Left forelimb (tissue), 1 donor: ENCODE data around the gene PDLIM4.
A peak's percentile ranks its signal among the peaks of the same experiment; 100 is the strongest.

Experiments
- DNase-seq: peaks from one replicate; pipeline ENCODE4 v3.0.0-alpha.2; 2018; ENCODE audit warnings: low spot score

The PDLIM4 gene

GRCh38 chr5:132283423-132284043 is 26.0 kb downstream of the PDLIM4 start:
- DNase-seq = peak; percentile 46

- no peak for DNase-seq
Measured at GRCh38 chr5:132289097-132289496, 31.6 kb downstream of the PDLIM4 start.

- no peak for DNase-seq
Measured at GRCh38 chr5:132291026-132291425, 33.5 kb downstream of the PDLIM4 start.

- peak; percentile 92 for DNase-seq
Measured at GRCh38 chr5:132293066-132293991, 35.8 kb downstream of the PDLIM4 start.

- peak; percentile 94 for DNase-seq
Measured at GRCh38 chr5:132293992-132294727, 36.7 kb downstream of the PDLIM4 start, which contains the start of gene SLC22A4. SLC22A4 (plus strand) TSS chr5:132294394; CDS start chr5:132294617, 223 bp downstream.

GRCh38 chr5:132294728-132295504 is 37.4 kb downstream of the PDLIM4 start:
- DNase-seq = no peak

GRCh38 chr5:132295505-132296411 is 38.3 kb downstream of the PDLIM4 start:
- DNase-seq = no peak

GRCh38 chr5:132296412-132297016 is 39.0 kb downstream of the PDLIM4 start:
- DNase-seq = no peak

- DNase-seq = no peak
Measured at GRCh38 chr5:132297211-132297940, 39.9 kb downstream of the PDLIM4 start.

- DNase-seq = no peak
Measured at GRCh38 chr5:132298298-132299212, 41.1 kb downstream of the PDLIM4 start.

- no peak for DNase-seq
Measured at GRCh38 chr5:132299917-132300316, 42.4 kb downstream of the PDLIM4 start.

- DNase-seq = no peak
Measured at GRCh38 chr5:132300577-132301343, 43.3 kb downstream of the PDLIM4 start.

GRCh38 chr5:132301344-132302271 is 44.1 kb downstream of the PDLIM4 start:
- DNase-seq = no peak

- no peak for DNase-seq
Measured at GRCh38 chr5:132302413-132302812, 44.9 kb downstream of the PDLIM4 start.

- DNase-seq = no peak
Measured at GRCh38 chr5:132303589-132303988, 46.1 kb downstream of the PDLIM4 start.

- no peak for DNase-seq
Measured at GRCh38 chr5:132305420-132305819, 47.9 kb downstream of the PDLIM4 start.
